Measurements from ENCODE around the gene DEFB113. TPM values are rescaled to one million over a fixed set of nuclear protein-coding genes. Genes with fewer than 3 reads are reported as not detected.

DEFB113 gene
- total RNA-seq, 1 experiment from 2014 or later = not detected

DNA sequence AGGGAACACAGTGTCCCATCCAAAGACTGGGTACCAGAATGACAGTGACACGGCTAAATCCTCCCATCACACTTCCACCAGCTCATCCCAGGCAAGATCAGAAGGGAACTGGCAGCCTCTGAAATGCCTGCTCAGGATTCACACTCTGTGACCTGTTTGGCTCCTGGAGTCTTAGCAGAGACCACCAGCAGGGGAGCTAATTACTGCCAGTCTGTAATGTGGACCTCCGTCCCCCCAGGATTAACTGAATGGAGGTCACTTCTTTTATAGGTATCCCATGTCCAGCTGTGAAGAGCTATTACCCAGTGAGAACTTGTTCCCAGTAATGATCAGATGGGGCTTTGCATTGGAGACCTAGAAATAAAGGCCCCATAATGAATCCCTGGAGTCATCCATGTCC is 50.6 kb downstream of the DEFB113 start:
- H3K27me3 ChIP-seq (replicated peaks; ENCODE audit: insufficient read depth, low read depth, low read length, poor library complexity) = no peaks in the 10 kb centered on the region
- no peaks in the 10 kb centered on the region for H3K36me3 ChIP-seq (ENCODE audit: insufficient read depth, low read length, poor library complexity, severe bottlenecking)
- POLR2A ChIA-PET (ENCODE audit: low non-redundant PET) = no interaction called here
- no peak overlapping the region for H3K4me3 ChIP-seq (ENCODE audit: low read depth, low read length, poor library complexity, severe bottlenecking)
- no TSS peak for BruUV-seq (replicated peaks)
- TF ChIP-seq EZH2 (IDR thresholded peaks at IDR 0.05; ENCODE audit: borderline replicate concordance, low read depth, low read length, poor library complexity, severe bottlenecking) = no peak
- TF ChIP-seq, protein P1, sequence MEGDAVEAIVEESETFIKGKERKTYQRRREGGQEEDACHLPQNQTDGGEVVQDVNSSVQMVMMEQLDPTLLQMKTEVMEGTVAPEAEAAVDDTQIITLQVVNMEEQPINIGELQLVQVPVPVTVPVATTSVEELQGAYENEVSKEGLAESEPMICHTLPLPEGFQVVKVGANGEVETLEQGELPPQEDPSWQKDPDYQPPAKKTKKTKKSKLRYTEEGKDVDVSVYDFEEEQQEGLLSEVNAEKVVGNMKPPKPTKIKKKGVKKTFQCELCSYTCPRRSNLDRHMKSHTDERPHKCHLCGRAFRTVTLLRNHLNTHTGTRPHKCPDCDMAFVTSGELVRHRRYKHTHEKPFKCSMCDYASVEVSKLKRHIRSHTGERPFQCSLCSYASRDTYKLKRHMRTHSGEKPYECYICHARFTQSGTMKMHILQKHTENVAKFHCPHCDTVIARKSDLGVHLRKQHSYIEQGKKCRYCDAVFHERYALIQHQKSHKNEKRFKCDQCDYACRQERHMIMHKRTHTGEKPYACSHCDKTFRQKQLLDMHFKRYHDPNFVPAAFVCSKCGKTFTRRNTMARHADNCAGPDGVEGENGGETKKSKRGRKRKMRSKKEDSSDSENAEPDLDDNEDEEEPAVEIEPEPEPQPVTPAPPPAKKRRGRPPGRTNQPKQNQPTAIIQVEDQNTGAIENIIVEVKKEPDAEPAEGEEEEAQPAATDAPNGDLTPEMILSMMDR (conservative IDR thresholded peaks at IDR 0.05; ENCODE audit: low read depth, low read length) = no peak
- no peak for DNase-seq (ENCODE audit: low spot score)
- no peaks in the 10 kb centered on the region for H3K4me1 ChIP-seq (ENCODE audit: insufficient read depth, low read length, poor library complexity, severe bottlenecking)
- no peaks in the 10 kb centered on the region for H3K9me3 ChIP-seq (ENCODE audit: low read depth, low read length, poor library complexity, severe bottlenecking)
- H3K27ac ChIP-seq (ENCODE audit: low read depth, low read length, poor library complexity, severe bottlenecking) = no peak overlapping the region
- CTCF ChIA-PET = no interaction called here
- intact Hi-C loops (cut with micrococcal nuclease; ENCODE audit: unreplicated experiment) = no loop called here

Other genes starting within 250 kb of the DEFB113 start
- not detected in 2 replicates for gene CRISP3, start 225.2 kb downstream of the DEFB113 start, total RNA-seq (2021)
- gene PGK2, start 182.3 kb downstream of the DEFB113 start, total RNA-seq (2021) = not detected in 2 replicates
- gene CRISP1, start 103.1 kb downstream of the DEFB113 start, total RNA-seq (2021) = not detected in 2 replicates
- not detected in 2 replicates for gene DEFB114, start 5.5 kb downstream of the DEFB113 start, total RNA-seq (2021)
- not detected in 2 replicates for gene DEFB110, start 52.4 kb upstream of the DEFB113 start, total RNA-seq (2021)
- not detected in 2 replicates for gene DEFB112, start 80.3 kb upstream of the DEFB113 start, total RNA-seq (2021)